K562 (cell line): ENCODE results near the gene C22orf31. TPM values are rescaled to one million over a fixed set of nuclear protein-coding genes. Genes with fewer than 3 reads are reported as not detected.

ENCODE experiments used
- ATAC-seq: fragments of 200-7000 bp; cut with Tn5 transposase; 3 replicates; pipeline ENCODE4 v1.9.1; 2020; ENCODE audit warnings: moderate library complexity
- BruUV-seq: library from RNA; stranded (reverse); fragments of 400-500 nt; replicated peaks from 2 replicates; lab custom pipeline; 2021; lab: Mats Ljungman, UMichigan
- CTCF ChIA-PET: fragments of 300-600 bp; formaldehyde crosslinking; extraction: SDS; loops from one replicate; lab custom pipeline; 2021; ENCODE audit warnings: low intra/inter-chr PET ratio; lab: Yijun Ruan, JAX
- POLR2A ChIA-PET: fragments of 300-600, 350-650 bp; sonication (Branson Sonifier 250); formaldehyde crosslinking; extraction: SDS; loops from one replicate; lab custom pipeline; 2021; ENCODE audit warnings: antibody characterized with exemption, inconsistent platforms; lab: Yijun Ruan, JAX
- DNase-seq, 4 experiments: peaks; one replicate each; pipeline versions ENCODE4 v3.0.0 to v3.0.0-alpha.2; 2011 to 2018; ENCODE audit warnings: low spot score in 3 of 4, mixed read lengths in 3 of 4; ENCODE audit errors: extremely low read depth in 1 of 4
- FAIRE-seq: peaks from 2 replicates; lab custom pipeline; 2011; peaks lifted over from hg19 to GRCh38; lab: Jason Lieb, UNC
- H2AFZ ChIP-seq: 2 replicates; pipeline ENCODE4 v1.6.0; 2011; ENCODE audit warnings: low read depth, low read length, control low read depth, inconsistent platforms
- H3K27ac ChIP-seq: fragments of 200-600 bp; 3 replicates; pipeline ENCODE4 v1.8.0; 2011; ENCODE audit warnings: low read depth, mild to moderate bottlenecking, control low read depth, inconsistent platforms, low read length, moderate library complexity, mixed read lengths; ENCODE audit errors: extremely low read depth
- H3K27me3 ChIP-seq, 2 experiments: fragments of 300-600 bp in 1 of 2; 2 replicates in 1 of 2; 3 replicates in 1 of 2; pipeline versions ENCODE4 v1.6.0 to v1.8.0; 2011; ENCODE audit warnings: inconsistent platforms in 2 of 2, low read length in 2 of 2, mild to moderate bottlenecking in 1 of 2, mixed read lengths in 1 of 2, moderate library complexity in 1 of 2; ENCODE audit not compliant: control insufficient read depth in 2 of 2, insufficient read depth in 2 of 2
- H3K36me3 ChIP-seq: fragments of 300-600 bp; 3 replicates; pipeline ENCODE4 v1.8.0; 2011; ENCODE audit warnings: mild to moderate bottlenecking, low read length, inconsistent platforms; ENCODE audit not compliant: control insufficient read depth, insufficient read depth
- H3K4me1 ChIP-seq, 2 experiments: fragments of 200-600 bp in 1 of 2; replicated peaks in 1 of 2; 2 replicates in 1 of 2; 3 replicates in 1 of 2; pipeline versions ENCODE4 v1.5.1 to v1.8.0; 2011; ENCODE audit warnings: inconsistent platforms in 2 of 2, low read length in 2 of 2, mild to moderate bottlenecking in 1 of 2, mixed read lengths in 1 of 2, moderate library complexity in 1 of 2; ENCODE audit not compliant: control insufficient read depth in 2 of 2, insufficient read depth in 2 of 2
- H3K4me2 ChIP-seq: 2 replicates; pipeline ENCODE4 v1.6.1; 2011; ENCODE audit warnings: low read length, control low read depth, inconsistent platforms, mixed read lengths; ENCODE audit not compliant: insufficient read depth
- H3K4me3 ChIP-seq: fragments of 200-600 bp; sonication (generic), shearing (Covaris generic); 2 replicates; pipeline ENCODE4 v1.5.1; 2016; ENCODE audit warnings: control low read depth, inconsistent platforms
- H3K79me2 ChIP-seq: fragments of 200-600 bp; 3 replicates; pipeline ENCODE4 v1.8.0; 2011; ENCODE audit warnings: low read length, inconsistent platforms; ENCODE audit not compliant: control insufficient read depth, insufficient read depth
- H3K9ac ChIP-seq, 2 experiments: 2 replicates each; pipeline versions ENCODE4 v1.6.0 to v1.6.1; 2011; ENCODE audit warnings: low read depth in 2 of 2, low read length in 2 of 2, control low read depth in 1 of 2, inconsistent platforms in 1 of 2, mild to moderate bottlenecking in 1 of 2, mixed read lengths in 1 of 2; ENCODE audit not compliant: insufficient read depth in 1 of 2
- H3K9me1 ChIP-seq: one replicate; pipeline ENCODE4 v1.6.0; 2011; ENCODE audit warnings: inconsistent platforms, mild to moderate bottlenecking, low read length, moderate library complexity; ENCODE audit not compliant: control insufficient read depth, insufficient read depth
- H3K9me3 ChIP-seq: replicated peaks from 2 replicates; pipeline ENCODE4 v1.5.1; 2011; ENCODE audit warnings: low read depth, low read length, inconsistent platforms; ENCODE audit not compliant: control insufficient read depth, insufficient read depth
- H4K20me1 ChIP-seq: replicated peaks from 2 replicates; pipeline ENCODE4 v1.6.1; 2011; ENCODE audit warnings: low read length, inconsistent platforms, mixed read lengths; ENCODE audit not compliant: control insufficient read depth, insufficient read depth
- ELF1 ChIP-seq: fragments of 200-800 bp; sonication (Bioruptor generic); IDR thresholded peaks from 2 replicates; pipeline ENCODE4 v1.6.1; 2016; ENCODE audit warnings: missing genetic modification characterization, missing compliant biosample characterization
- ESRRA ChIP-seq: fragments of 450-650 bp; IDR thresholded peaks from 2 replicates; pipeline ENCODE4 v1.6.1; 2014; ENCODE audit warnings: low read depth, mild to moderate bottlenecking, moderate library complexity, borderline replicate concordance
- GATA2 ChIP-seq: sonication (generic); formaldehyde crosslinking; IDR thresholded peaks from 2 replicates; pipeline ENCODE4 v1.4.0; 2020; ENCODE audit warnings: mild to moderate bottlenecking, missing genetic modification reagents
- HEY1 ChIP-seq: fragments of 250-450 bp; sonication (Bioruptor Pico); IDR thresholded peaks from 2 replicates; pipeline ENCODE4 v1.5.0; 2020; ENCODE audit warnings: mild to moderate bottlenecking, moderate library complexity, borderline replicate concordance
- HOXB6 ChIP-seq: fragments of 250-450 bp; sonication (Bioruptor Pico); IDR thresholded peaks from 2 replicates; pipeline ENCODE4 v1.5.1; 2022; ENCODE audit warnings: mild to moderate bottlenecking, borderline replicate concordance
- IRF9 ChIP-seq: fragments of 450-650 bp; IDR thresholded peaks from 2 replicates; pipeline ENCODE4 v1.6.1; 2016; ENCODE audit warnings: missing biosample characterization, missing genetic modification characterization
- LEF1 ChIP-seq: fragments of 450-650 bp; IDR thresholded peaks from 2 replicates; pipeline ENCODE4 v1.6.1; 2016; ENCODE audit warnings: mild to moderate bottlenecking
- MEIS2 ChIP-seq: fragments of 450-650 bp; IDR thresholded peaks from 2 replicates; pipeline ENCODE4 v1.6.1; 2014; ENCODE audit warnings: mild to moderate bottlenecking; ENCODE audit not compliant: partially characterized antibody
- MTF1 ChIP-seq: fragments of 250-450 bp; sonication (Bioruptor Pico); IDR thresholded peaks from 2 replicates; pipeline ENCODE4 v1.9.0; 2021; ENCODE audit warnings: moderate library complexity, mild to moderate bottlenecking, inconsistent platforms, borderline replicate concordance
- NFE2 ChIP-seq: IDR thresholded peaks from 2 replicates; pipeline ENCODE4 v1.6.1; 2014; ENCODE audit warnings: antibody characterized with exemption, low read depth
- NFYB ChIP-seq: IDR thresholded peaks from 2 replicates; pipeline ENCODE4 v1.6.1; 2011; ENCODE audit warnings: mild to moderate bottlenecking, moderate library complexity; ENCODE audit not compliant: insufficient read length; ENCODE audit errors: extremely low read depth
- RCOR1 ChIP-seq, 2 experiments: IDR thresholded peaks; 2 replicates each; pipeline ENCODE4 v1.6.1; 2012; ENCODE audit warnings: low read depth in 2 of 2, low read length in 2 of 2, borderline replicate concordance in 1 of 2, improper control_type of control experiment in 1 of 2
- RFX7 ChIP-seq: fragments of 250-450 bp; sonication (Bioruptor Pico); IDR thresholded peaks from 2 replicates; pipeline ENCODE4 v1.5.1; 2021; ENCODE audit warnings: mild to moderate bottlenecking
- TAF15 ChIP-seq: fragments of 200-400 bp; formaldehyde crosslinking; IDR thresholded peaks from 2 replicates; pipeline ENCODE4 v1.6.1; 2017; ENCODE audit warnings: mild to moderate bottlenecking, low read depth, low read length, moderate library complexity
- TCF3 ChIP-seq: sonication (generic); formaldehyde crosslinking; IDR thresholded peaks from 2 replicates; pipeline ENCODE4 v1.4.0; 2020; ENCODE audit warnings: mild to moderate bottlenecking, missing genetic modification reagents
- ZNF511 ChIP-seq: sonication (generic); formaldehyde crosslinking; IDR thresholded peaks from 2 replicates; pipeline ENCODE4 v1.8.0; 2022; ENCODE audit warnings: mild to moderate bottlenecking, missing genetic modification reagents
- ZNF592 ChIP-seq: fragments of 450-650 bp; IDR thresholded peaks from 2 replicates; pipeline ENCODE4 v1.6.1; 2017; ENCODE audit warnings: antibody characterized with exemption, mild to moderate bottlenecking
- ZZZ3 ChIP-seq: fragments of 450-650 bp; IDR thresholded peaks from 2 replicates; pipeline ENCODE4 v1.6.1; 2016; ENCODE audit warnings: antibody characterized with exemption, mild to moderate bottlenecking, moderate library complexity
- WGBS: fragments of 100-300 bp; shearing (Covaris generic); methylation state at CpG from one replicate; pipeline ENCODE4 v1.1.6; 2016; ENCODE audit warnings: low coverage, mixed read lengths; ENCODE audit not compliant: insufficient coverage; ENCODE audit errors: missing lambda C conversion rate; 5-methylcytosine and 5-hydroxymethylcytosine counted together
- in situ Hi-C: fragments of 300-500 bp; cut with MboI; formaldehyde crosslinking; loops from 4 replicates; pipeline ENCODE4 v1.15.0; 2018; ENCODE audit warnings: inconsistent platforms, mixed read lengths
- intact Hi-C: fragments of 100-400 bp; cut with micrococcal nuclease; formaldehyde crosslinking; loops from 2 replicates; pipeline ENCODE4 v1.14.2; 2022
- polyA plus RNA-seq, 8 experiments: library from polyadenylated mRNA; depleted of rRNA in 4 of 8; stranded (reverse) in 5 of 8; unstranded in 3 of 8; fragments of >200 nt; fragmentation: Nextera tagmentation in 2 of 8; fragmentation: Illumina TruSeq in 1 of 8; extraction: Ambion mirVana in 2 of 8; extraction: Trizol in 1 of 8; gene quantifications; 2 replicates each; pipeline versions ENCODE4 v1.2.1 to v1.2.3, GENCODE V29; 2011 to 2014; ENCODE audit warnings: inconsistent platforms in 1 of 8, missing spikeins in 1 of 8
- total RNA-seq, 7 experiments: library from RNA; depleted of rRNA in 6 of 7; stranded (reverse); fragments of >200 nt in 6 of 7; fragmentation: Illumina TruSeq in 2 of 7; extraction: Trizol in 2 of 7; gene quantifications; 2 replicates each; pipeline versions ENCODE4 v1.2.1 to v1.2.3, GENCODE V29; 2011 to 2021; ENCODE audit warnings: low replicate concordance in 1 of 7

Gene C22orf31
- total and polyA plus RNA-seq, 9 of the 15 experiments (the other 6 are each of a cell fraction or from before 2014, with no cell fraction given): not detected

GRCh38 chr22:29109822-29110221 is 48.2 kb upstream of the C22orf31 start:
- Histone ChIP-seq H3K9ac (peak overlapping the region; percentile 42 to 47; a peak in 3 of 4 replicates), H3K9me1 (peaks cover 3% of the 10 kb centered on the region), H3K36me3 (no peaks in the 10 kb centered on the region), H3K4me2 (peak overlapping the region; percentile 48; the same call in 1 of the 2 replicates), H3K79me2 (no peaks in the 10 kb centered on the region), H2AFZ (peak overlapping the region; percentile 26), H3K27me3 (no peaks in the 10 kb centered on the region), H4K20me1 (no peaks in the 10 kb centered on the region), H3K4me1 (peaks cover 0 to 27% of the 10 kb centered on the region in 2 experiments; a peak in 3 of 5 replicates), H3K4me3 (no peak overlapping the region), H3K27ac (peak overlapping the region; percentile 59), H3K9me3 (no peaks in the 10 kb centered on the region)
- DNase-seq (peak in 2 of 4 experiments; percentile 46 to 62), FAIRE-seq (peak; percentile 92), ATAC-seq (peak; percentile 80)
- in situ Hi-C loops (no loop called here), intact Hi-C loops (no loop called here)
- CTCF ChIA-PET: no interaction called here
- POLR2A ChIA-PET: interaction anchor here (0.6 to 1.8 kb wide), 2 partner anchors 9 to 156 kb away, joined by 3 to 5 read pairs; no protein-coding TSS in a partner anchor
- no TSS peak for BruUV-seq
- 0% methylated on average over 4 of the region's 4 CpGs for WGBS
- TF ChIP-seq LEF1 (no peak), ESRRA (peak; percentile 43; the same call in 1 of the 2 replicates), MTF1 (CRISPR knock-in tag) (no peak), HOXB6 (no peak), TAF15 (no peak), IRF9 (tag) (no peak), ZNF511 (CRISPR knock-in tag) (no peak), NFYB (no peak), TCF3 (CRISPR knock-in tag) (0 out of 2 replicates have a peak, but pooled peaks have one; percentile 11), HEY1 (CRISPR knock-in tag) (no peak), NFE2 (peak; percentile 28; the same call in 1 of the 2 replicates), RCOR1 (IDR thresholded peaks at IDR 0.05; ENCODE audit: borderline replicate concordance in 1 of 2, low read depth in 2 of 2, low read length in 2 of 2) (0 out of 4 replicates have a peak, but pooled peaks of 1 of the 2 experiments have one; percentile 8), GATA2 (CRISPR knock-in tag) (no peak), ZZZ3 (no peak), ZNF592 (peak; percentile 60; the same call in 1 of the 2 replicates), MEIS2 (peak; percentile 17), RFX7 (no peak), ELF1 (no peak)
